ENCODE results near the gene ZDHHC11B.

Gene ZDHHC11B

GRCh38 chr5:717143-717542 lies 67.4 kb downstream of the ZDHHC11B start:
- TF ChIP-seq NFIC (IDR thresholded peaks at IDR 0.05) (no peak), TCF12 (IDR thresholded peaks at IDR 0.05; ENCODE audit: low read depth) (no peak), FOXM1 (IDR thresholded peaks at IDR 0.05; ENCODE audit: borderline replicate concordance, low read depth) (no peak), REST (IDR thresholded peaks at IDR 0.05; ENCODE audit: low read depth) (no peak), USF1 (IDR thresholded peaks at IDR 0.05) (no peak), MAX (IDR thresholded peaks at IDR 0.05) (no peak), CREB1 (IDR thresholded peaks at IDR 0.05; ENCODE audit: low read depth) (no peak), TEAD4 (IDR thresholded peaks at IDR 0.05) (no peak), ZBTB7A (IDR thresholded peaks at IDR 0.05; ENCODE audit: low read depth) (no peak), YY1 (IDR thresholded peaks at IDR 0.05; ENCODE audit: low read depth) (no peak), EP300 (IDR thresholded peaks at IDR 0.05; ENCODE audit: borderline replicate concordance) (no peak), TAF1 (IDR thresholded peaks at IDR 0.05; ENCODE audit: low read depth) (no peak), EGR1 (IDR thresholded peaks at IDR 0.05) (no peak), RAD21 (IDR thresholded peaks at IDR 0.05; ENCODE audit: low read depth) (no peak), CEBPB (IDR thresholded peaks at IDR 0.05) (no peak)

- TF ChIP-seq TEAD4 (IDR thresholded peaks at IDR 0.05): 0 out of 2 replicates have a peak, but pooled peaks have one; percentile 11
Observed at GRCh38 chr5:693271-694041, 91.1 kb downstream of the ZDHHC11B start, which contains the start of gene TPPP. Gene TPPP (minus strand): TSS chr5:693352. CDS start chr5:678060, 15,292 bp downstream.

DNA sequence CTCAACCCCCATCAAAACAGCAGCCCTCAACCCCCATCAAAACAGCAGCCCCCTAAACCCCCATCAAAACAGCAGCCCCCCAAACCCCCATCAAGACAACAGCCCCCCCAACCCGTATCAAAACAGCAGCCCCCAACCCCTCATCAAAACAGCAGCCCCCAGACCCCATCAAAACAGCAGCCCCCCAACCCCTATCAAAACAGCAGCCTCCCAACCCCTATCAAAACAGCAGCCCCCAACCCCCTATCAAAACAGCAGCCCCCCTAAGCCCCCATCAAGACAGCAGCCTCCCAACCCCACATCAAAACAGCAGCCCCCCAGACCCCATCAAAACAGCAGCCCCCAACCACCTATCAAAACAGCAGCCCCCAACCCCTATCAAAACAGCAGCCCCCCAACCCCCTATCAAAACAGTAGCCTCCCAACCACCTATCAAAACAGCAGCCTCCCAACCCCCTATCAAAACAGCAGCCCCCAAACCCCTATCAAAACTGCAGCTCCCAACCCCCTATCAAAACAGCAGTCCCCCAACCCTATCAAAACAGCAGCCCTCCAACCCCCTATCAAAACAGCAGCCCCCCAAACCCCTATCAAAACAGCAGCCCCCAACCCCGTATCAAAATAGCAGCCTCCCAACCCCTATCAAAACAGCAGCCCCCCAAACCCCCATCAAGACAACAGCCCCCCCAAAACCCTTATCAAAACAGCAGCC lies 92.6 kb downstream of the ZDHHC11B start:
- TF ChIP-seq CREB1 (IDR thresholded peaks at IDR 0.05; ENCODE audit: low read depth) (no peak), TEAD4 (IDR thresholded peaks at IDR 0.05) (no peak), RAD21 (IDR thresholded peaks at IDR 0.05; ENCODE audit: low read depth) (no peak), NFIC (IDR thresholded peaks at IDR 0.05) (no peak)

DNA sequence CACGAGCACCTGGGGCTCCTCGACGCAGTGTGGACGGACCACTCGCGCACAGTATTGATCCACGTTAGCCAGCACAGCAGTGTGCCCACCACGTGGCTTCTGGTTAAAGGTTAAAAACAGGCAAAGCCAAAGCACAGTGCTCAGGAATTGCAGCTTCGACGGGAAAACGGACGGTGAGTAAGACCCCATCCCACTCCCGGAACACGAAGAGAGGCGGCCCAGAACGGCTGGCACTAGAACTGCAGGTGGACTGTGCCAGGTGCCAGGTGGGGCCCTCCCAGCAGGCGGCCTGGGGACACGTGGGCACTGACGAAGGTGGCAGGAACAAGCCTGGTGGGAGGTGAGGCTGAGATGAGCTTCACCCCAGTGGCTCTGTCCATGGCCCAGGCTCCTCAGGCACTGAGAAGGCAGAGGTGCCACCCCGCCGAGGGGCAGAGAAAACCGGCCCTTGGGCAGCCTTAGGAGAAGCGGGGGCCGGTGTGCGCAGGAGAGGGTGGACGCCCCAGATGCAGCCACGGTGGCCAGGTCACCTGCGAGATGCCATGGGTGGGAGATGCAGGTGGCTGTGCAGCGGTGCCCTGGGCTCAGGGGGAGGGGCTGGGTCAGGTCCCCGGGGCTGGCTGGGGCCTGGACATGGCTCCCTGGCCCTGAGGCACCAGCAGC lies 96.0 kb downstream of the ZDHHC11B start:
- 0 out of 2 replicates have a peak, but pooled peaks have one; percentile 9 for TF ChIP-seq USF1 (IDR thresholded peaks at IDR 0.05)

GRCh38 chr5:685262-686171 lies 99.0 kb downstream of the ZDHHC11B start:
- no peak for TF ChIP-seq NFIC (IDR thresholded peaks at IDR 0.05)
- TF ChIP-seq RAD21 (IDR thresholded peaks at IDR 0.05; ENCODE audit: low read depth): no peak
- no peak for TF ChIP-seq CREB1 (IDR thresholded peaks at IDR 0.05; ENCODE audit: low read depth)
- no peak for TF ChIP-seq REST (IDR thresholded peaks at IDR 0.05; ENCODE audit: low read depth)

- no peak for TF ChIP-seq NFIC (IDR thresholded peaks at IDR 0.05)
- TF ChIP-seq RAD21 (IDR thresholded peaks at IDR 0.05; ENCODE audit: low read depth): no peak
- no peak for TF ChIP-seq CREB1 (IDR thresholded peaks at IDR 0.05; ENCODE audit: low read depth)
- no peak for TF ChIP-seq CEBPB (IDR thresholded peaks at IDR 0.05)
- no peak for TF ChIP-seq REST (IDR thresholded peaks at IDR 0.05; ENCODE audit: low read depth)
- TF ChIP-seq FOXM1 (IDR thresholded peaks at IDR 0.05; ENCODE audit: borderline replicate concordance, low read depth): no peak
- no peak for TF ChIP-seq EGR1 (IDR thresholded peaks at IDR 0.05)
- no peak for TF ChIP-seq MAX (IDR thresholded peaks at IDR 0.05)
- TF ChIP-seq EP300 (IDR thresholded peaks at IDR 0.05; ENCODE audit: borderline replicate concordance): no peak
- TF ChIP-seq TCF12 (IDR thresholded peaks at IDR 0.05; ENCODE audit: low read depth): no peak
- TF ChIP-seq TEAD4 (IDR thresholded peaks at IDR 0.05): no peak
- no peak for TF ChIP-seq TAF1 (IDR thresholded peaks at IDR 0.05; ENCODE audit: low read depth)
- no peak for TF ChIP-seq YY1 (IDR thresholded peaks at IDR 0.05; ENCODE audit: low read depth)
- no peak for TF ChIP-seq USF1 (IDR thresholded peaks at IDR 0.05)
- TF ChIP-seq ZBTB7A (IDR thresholded peaks at IDR 0.05; ENCODE audit: low read depth): no peak
Observed at GRCh38 chr5:684751-685216, 99.7 kb downstream of the ZDHHC11B start.
